Stimulated activated CD8-positive, alpha-beta memory T cell treated with anti-CD3 and anti-CD28 coated beads, Interleukin-12 subunit alpha, Interleukin-12 subunit beta, amount 100 ng/mL, for 4 hours (primary cell): Measurements from ENCODE around the gene S100A6.

ENCODE experiments used
- DNase-seq: peaks from one replicate; pipeline ENCODE4 v3.0.0-alpha.2; 2020; ENCODE audit warnings: low read depth

S100A6 gene

DNA sequence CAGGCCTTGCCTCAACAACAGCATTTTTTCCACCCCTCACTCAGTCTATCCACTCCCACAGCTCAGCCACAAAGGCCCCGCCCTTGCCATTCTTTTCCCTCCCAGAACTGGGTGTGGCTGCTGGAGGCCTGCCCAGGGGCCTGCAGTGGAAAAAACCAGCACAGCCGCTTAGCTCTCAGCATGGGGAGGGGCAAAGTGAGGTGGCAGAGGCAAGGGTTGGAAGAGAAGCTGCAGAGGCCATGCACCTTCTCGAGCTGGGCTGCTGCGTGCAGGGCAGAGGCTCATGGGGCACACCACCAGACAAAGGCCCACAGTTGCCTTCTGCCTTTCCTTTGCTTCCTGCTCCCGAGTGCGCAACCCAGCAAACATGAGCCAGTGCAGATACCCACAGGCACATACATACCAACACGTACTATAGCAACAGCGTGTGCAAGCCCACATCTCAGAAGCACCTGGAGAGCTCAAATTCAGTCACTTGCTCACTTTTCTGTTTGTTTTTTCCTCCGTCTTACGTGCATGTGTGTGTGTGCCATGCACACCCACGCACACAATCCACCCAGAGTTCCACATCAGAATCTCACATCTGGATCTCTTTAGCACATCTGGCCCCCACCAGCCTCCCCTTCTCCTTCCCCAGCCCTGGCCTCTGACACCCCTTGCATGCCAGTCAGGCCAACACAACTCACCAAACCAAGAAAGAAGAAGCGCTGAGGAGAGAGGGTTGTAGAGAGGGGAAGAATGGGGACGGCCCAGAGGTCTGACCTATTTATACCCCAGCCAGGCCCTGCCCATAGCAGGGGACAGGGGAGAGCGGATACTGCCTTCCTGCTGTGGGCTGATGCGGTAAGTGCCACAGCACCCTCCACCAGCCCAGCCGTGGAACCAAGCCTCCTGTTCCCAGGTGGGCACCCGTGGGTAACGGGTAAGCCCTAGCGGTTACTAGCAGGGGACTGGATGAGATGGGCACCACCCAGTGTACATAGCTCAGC is 9.6 kb upstream of the S100A6 start, which contains the start of gene S100A4:
Gene S100A4, minus strand, starts transcription at position 740 of the 989 bp plus-strand sequence. CDS start 1,012 bp downstream, outside the sequence.
- DNase-seq, result peak; percentile 76

- no peak for DNase-seq
These were observed 8.8 kb upstream of the S100A6 start for GRCh38 chr1:153544453-153545066.

DNA sequence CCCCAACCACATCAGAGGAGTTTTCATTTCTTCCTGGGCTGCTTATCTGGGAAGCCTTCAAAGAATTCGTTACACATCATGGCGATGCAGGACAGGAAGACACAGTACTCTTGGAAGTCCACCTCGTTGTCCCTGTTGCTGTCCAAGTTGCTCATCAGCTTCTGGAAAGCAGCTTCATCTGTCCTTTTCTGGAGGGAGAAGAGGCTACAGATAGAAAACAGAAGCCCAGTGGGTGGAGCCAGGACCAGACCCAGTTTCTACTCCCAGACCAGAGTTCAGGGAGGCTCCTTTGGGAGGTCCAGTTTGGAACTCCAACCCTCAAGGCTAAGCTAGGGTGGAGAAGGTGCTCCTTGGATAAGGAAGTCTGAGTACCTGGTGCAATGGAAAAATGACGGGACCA is 7.9 kb upstream of the S100A6 start:
- DNase-seq, result no peak

DNA sequence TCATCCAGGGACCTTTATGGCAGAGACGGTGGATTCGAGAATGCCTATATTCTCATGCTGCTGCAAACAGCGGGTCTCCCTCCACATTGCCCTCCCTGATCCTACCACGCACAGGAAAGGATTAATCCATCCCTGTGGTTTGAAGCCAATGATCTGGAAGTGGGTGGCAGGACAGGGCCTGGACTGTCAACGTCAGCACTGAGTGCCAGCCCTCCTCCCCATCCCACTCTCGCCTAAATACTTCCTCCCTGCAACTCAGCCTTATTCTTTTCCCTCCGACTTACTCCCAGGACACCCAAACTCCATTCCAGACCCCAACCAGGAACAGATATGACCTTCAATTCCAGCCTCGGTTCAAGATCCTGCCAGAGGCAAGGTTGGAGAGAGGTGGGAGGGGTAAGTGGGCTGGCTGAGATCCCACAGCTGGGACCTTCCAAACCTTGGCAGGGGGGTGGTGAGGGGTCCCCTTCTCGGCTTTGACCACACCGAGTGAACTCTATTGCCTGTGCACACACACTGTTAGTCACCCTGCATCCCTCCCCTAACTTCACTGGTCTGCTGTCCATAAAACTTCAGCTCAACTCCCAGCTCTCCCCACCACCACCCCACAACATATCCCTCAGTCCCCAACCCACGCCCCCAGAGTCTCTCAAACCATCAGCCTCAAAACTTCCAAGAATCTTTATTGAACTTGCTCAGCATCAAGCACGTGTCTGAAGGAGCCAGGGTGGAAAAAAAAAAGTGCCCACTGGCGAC is 7.3 kb upstream of the S100A6 start:
- DNase-seq, result no peak

- DNase-seq, result no peak
These were observed 6.1 kb upstream of the S100A6 start for GRCh38 chr1:153541641-153542590.

- DNase-seq, result peak; percentile 30
These were observed 4.9 kb upstream of the S100A6 start, which contains the start of gene S100A5 for GRCh38 chr1:153540394-153541361. Gene S100A5, minus strand, starts transcription at chr1:153540934. Its CDS starts 743 bp downstream, at chr1:153540191.

- no peak for DNase-seq
These were observed 3.8 kb upstream of the S100A6 start for GRCh38 chr1:153539395-153540093.

GRCh38 chr1:153538315-153538821 is 2.6 kb upstream of the S100A6 start:
- no peak for DNase-seq

DNA sequence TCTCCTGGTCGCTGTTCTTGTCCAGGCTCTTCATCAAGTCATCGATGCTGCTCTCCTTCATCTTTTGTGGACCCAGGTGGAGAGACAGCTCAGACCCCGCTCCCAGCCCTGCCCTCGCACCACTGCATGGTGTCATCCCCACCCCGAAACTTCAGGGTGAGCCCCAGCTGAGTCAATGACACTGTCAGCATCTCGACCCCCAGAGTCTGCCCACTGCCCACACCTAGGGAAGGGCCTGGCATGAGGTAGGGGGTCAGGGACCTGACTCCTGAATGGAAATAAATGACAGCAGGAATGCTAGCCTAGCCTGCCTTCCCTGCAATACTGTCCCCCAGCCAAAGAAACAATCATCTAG is 1.6 kb upstream of the S100A6 start:
- DNase-seq, result no peak

DNA sequence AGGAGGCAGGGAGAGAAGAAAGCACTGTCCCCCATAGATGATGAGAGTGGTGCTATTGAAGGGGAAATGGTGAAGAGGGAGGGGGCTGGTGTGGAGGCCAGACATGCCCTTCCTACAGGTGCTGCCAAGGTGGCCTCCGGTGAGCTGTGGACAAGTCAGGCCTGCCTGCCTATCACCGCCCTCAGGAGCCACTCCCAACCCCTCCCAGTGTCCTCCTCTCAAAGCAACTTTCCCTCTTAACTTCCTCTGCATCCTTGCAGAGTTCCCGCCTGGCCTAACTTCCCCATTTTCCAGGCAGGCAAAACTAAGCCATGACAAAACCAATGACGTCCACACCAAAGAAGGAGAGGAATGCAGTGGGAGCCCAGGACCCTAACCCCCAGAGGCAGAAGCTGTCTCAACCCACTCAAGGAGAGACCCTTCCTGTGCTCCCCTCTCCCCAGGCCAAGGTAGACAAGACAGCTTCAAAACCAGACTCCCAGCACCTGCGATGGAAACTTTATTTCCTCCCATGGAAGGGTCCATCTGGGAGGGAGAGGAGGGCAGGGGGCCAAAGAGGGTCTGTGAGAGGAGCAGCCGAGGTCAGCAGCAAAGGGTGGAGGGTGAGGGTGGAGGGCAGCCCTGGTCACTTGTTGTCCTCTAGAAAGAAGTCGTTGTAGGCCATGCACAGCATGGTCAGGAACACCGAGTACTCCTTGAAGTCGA is 1.0 kb upstream of the S100A6 start:
- no peak for DNase-seq

DNA sequence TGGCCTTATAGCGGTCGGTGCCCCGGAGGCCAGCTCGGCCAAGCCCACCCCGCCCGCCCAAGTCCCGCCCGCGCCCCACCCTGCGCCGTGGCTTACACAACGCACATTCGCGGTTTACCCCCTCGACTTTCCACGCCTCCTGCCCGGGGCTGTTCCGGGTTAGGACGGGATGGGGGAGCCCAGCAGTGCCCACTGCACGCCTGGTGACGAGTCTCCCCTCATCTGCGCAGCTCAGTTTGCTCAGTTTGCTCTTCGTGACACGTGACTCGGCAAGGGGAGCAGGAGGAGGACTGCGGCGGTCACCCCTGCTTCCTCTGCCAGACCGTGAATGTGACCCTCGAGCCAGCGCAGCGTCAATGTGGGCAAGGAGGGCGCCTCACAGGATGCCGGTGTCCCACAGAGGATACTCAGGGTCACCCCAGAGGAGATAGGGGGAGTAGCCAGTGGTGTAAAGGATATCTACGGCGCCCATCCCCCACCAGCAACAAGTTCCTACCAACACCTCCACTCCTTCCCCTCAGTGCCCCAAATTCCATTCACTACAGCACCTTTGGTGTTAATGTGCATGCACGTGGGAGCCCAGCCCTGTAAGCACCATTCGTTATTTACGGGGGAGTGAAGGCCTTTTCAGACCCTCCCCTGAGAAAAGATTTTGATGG is 350 bp upstream of the S100A6 start:
- peak; percentile 69 for DNase-seq

GRCh38 chr1:153534925-153535241 is 908 bp downstream of the S100A6 start:
- no peak for DNase-seq

- DNase-seq, result no peak
These were observed 1.4 kb downstream of the S100A6 start for GRCh38 chr1:153534226-153534924.

DNA sequence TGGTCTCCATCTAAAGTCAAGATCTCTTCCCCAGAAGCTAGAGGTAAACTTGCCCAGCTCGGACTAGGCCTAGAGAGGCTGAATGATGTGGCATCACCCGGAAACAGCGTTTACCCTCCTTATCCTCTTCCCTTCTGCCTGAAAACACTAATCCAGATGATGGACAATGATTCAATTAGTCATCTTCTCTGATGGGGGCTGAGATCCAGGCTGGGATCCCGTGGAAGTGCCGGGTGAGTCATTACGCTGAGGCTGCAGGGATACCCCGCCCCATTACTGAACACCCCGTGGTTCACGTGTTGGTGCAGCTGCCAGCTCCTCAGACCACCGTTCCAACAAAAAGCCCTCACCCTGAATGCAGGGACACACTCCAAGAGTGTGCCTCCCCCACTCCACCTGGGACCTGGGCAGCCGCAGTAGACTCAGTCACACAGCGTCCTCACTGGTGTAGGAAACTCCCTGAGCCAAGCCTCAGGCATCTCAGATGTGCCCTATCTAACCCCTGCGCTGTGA is 2.0 kb downstream of the S100A6 start:
- no peak for DNase-seq

DNA sequence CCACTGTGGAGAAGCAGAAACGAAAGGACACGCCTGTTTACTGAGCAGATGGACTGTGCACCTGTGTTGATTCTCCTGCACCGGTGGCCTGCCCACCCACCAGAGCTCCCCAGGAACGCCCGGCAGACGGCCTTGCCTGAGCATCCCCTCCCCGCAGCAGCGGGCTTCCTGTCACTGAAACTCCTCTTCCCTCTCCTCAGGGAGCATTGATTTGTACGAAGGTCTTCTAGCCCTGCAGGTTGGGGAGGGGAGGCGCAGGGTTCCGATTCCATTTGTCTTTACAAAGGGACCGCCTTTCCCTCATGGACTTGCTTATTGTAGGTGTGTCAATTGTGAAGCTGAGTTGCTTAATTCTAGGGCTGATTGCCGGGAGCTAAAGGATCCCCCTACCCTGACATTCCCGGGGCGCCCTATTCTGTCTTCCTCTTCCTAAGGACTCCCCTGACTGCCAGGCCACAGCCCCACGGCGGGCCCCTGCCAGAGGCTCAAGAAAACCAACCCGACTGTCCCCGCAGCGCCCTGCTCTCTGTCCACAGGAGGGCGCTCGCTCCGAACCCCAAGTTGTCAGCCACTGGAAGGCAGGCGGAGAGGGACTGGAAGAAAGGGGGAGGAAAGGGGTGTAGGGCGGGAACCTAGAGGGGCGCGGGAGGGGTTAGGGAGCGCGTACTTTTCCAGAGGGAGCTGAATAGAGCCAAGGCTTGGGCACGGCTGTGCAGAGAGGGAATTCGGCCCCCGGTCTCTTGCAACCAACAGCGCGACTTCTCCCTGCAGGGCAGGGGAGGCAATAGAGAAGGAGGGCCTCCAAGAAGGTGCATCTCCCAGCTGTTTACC is 2.8 kb downstream of the S100A6 start:
- peak; percentile 44 for DNase-seq

DNA sequence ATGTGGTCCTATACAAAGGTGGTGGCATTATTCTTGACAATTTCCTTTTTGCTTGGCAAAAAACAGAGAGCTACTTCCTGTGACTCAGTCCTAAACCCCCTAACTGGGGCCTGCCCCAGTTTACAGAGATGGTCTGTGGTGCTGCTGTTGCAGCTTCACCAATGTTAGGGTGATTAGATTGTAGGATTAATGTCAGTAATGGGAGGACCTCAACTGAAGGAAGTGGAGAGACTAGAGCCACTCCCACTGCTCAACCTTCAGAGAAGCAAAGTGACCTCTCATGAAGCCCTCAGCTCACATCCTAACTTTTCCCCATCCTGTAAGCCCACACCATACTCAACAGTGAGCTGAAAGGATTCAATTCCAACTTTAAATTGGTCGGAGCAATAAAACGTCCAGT is 3.6 kb downstream of the S100A6 start:
- no peak for DNase-seq
